HepG2 (cell line): ENCODE measurements around the gene CCS. TPM values are rescaled to one million over a fixed set of nuclear protein-coding genes. Genes with fewer than 3 reads are reported as not detected.

Experiments used
- FOSL2 ChIP-seq: sonication (generic); formaldehyde crosslinking; IDR thresholded peaks from 2 replicates; pipeline ENCODE4 v1.4.0; 2020; ENCODE audit warnings: missing genetic modification reagents
- GTF3A ChIP-seq: sonication (generic); formaldehyde crosslinking; conservative IDR thresholded peaks from 2 replicates; pipeline ENCODE4 v1.4.0; 2020; ENCODE audit warnings: mild to moderate bottlenecking, missing genetic modification reagents
- GZF1 ChIP-seq: sonication (generic); formaldehyde crosslinking; IDR thresholded peaks from 2 replicates; pipeline ENCODE4 v1.5.1; 2020; ENCODE audit warnings: mild to moderate bottlenecking, missing genetic modification reagents
- HDAC1 ChIP-seq: sonication (generic); formaldehyde crosslinking; IDR thresholded peaks from 2 replicates; pipeline ENCODE4 v1.5.1; 2020; ENCODE audit warnings: mild to moderate bottlenecking, missing genetic modification reagents
- KLF13 ChIP-seq: sonication (generic); formaldehyde crosslinking; IDR thresholded peaks from 2 replicates; pipeline ENCODE4 v1.4.0; 2020; ENCODE audit warnings: mild to moderate bottlenecking, missing genetic modification reagents
- MAF1 ChIP-seq: sonication (generic); formaldehyde crosslinking; IDR thresholded peaks from 2 replicates; pipeline ENCODE4 v1.5.0; 2020; ENCODE audit warnings: missing genetic modification reagents, borderline replicate concordance
- MAZ ChIP-seq, 2 experiments: sonication (generic) in 1 of 2; formaldehyde crosslinking in 1 of 2; IDR thresholded peaks; 2 replicates each; pipeline versions ENCODE4 v1.5.0 to v1.6.1; 2012 to 2020; ENCODE audit warnings: low read depth in 2 of 2, mild to moderate bottlenecking in 2 of 2, borderline replicate concordance in 1 of 2, improper control_type of control experiment in 1 of 2, low read length in 1 of 2, missing genetic modification reagents in 1 of 2, moderate library complexity in 1 of 2
- MED8 ChIP-seq: sonication (generic); formaldehyde crosslinking; IDR thresholded peaks from 2 replicates; pipeline ENCODE4 v1.8.1; 2023; ENCODE audit warnings: mild to moderate bottlenecking, missing genetic modification reagents; ENCODE audit not compliant: insufficient replicate concordance
- SMAD9 ChIP-seq: sonication (generic); formaldehyde crosslinking; IDR thresholded peaks from 2 replicates; pipeline ENCODE4 v1.5.1; 2020; ENCODE audit warnings: mild to moderate bottlenecking, missing genetic modification reagents
- SOX5 ChIP-seq: IDR thresholded peaks from 2 replicates; pipeline ENCODE4 v1.6.1; 2016; ENCODE audit warnings: borderline replicate concordance
- TBL1XR1 ChIP-seq: fragments of 150-350 bp; IDR thresholded peaks from 2 replicates; pipeline ENCODE4 v1.6.1; 2014; ENCODE audit warnings: borderline replicate concordance, low read length; ENCODE audit not compliant: partially characterized antibody
- TGIF2 ChIP-seq: IDR thresholded peaks from 2 replicates; pipeline ENCODE4 v1.6.1; 2016; ENCODE audit warnings: control low read depth, missing compliant biosample characterization
- ZFP1 ChIP-seq: IDR thresholded peaks from 2 replicates; pipeline ENCODE4 v1.6.1; 2016
- ZNF101 ChIP-seq: sonication (generic); formaldehyde crosslinking; IDR thresholded peaks from 2 replicates; pipeline ENCODE4 v1.4.0; 2020; ENCODE audit warnings: mild to moderate bottlenecking, low read depth, missing genetic modification reagents, borderline replicate concordance
- ZNF24 ChIP-seq: fragments of 450-650 bp; IDR thresholded peaks from 2 replicates; pipeline ENCODE4 v1.6.1; 2017; ENCODE audit warnings: antibody characterized with exemption, mild to moderate bottlenecking
- ZNF256 ChIP-seq: sonication (generic); formaldehyde crosslinking; conservative IDR thresholded peaks from 2 replicates; pipeline ENCODE4 v1.4.0; 2020; ENCODE audit warnings: missing genetic modification reagents
- ZNF30 ChIP-seq: sonication (generic); formaldehyde crosslinking; IDR thresholded peaks from 2 replicates; pipeline ENCODE4 v1.5.0; 2020; ENCODE audit warnings: mild to moderate bottlenecking, missing genetic modification reagents
- ZNF446 ChIP-seq: sonication (generic); formaldehyde crosslinking; IDR thresholded peaks from 2 replicates; pipeline ENCODE4 v1.5.0; 2020; ENCODE audit warnings: mild to moderate bottlenecking, missing genetic modification reagents
- ZNF569 ChIP-seq: sonication (generic); formaldehyde crosslinking; IDR thresholded peaks from 2 replicates; pipeline ENCODE4 v1.5.0; 2020; ENCODE audit warnings: mild to moderate bottlenecking, missing genetic modification reagents, moderate library complexity, borderline replicate concordance
- ZNF83 ChIP-seq: sonication (generic); formaldehyde crosslinking; IDR thresholded peaks from 2 replicates; pipeline ENCODE4 v1.4.0; 2020; ENCODE audit warnings: missing genetic modification reagents, mild to moderate bottlenecking, borderline replicate concordance
- ZNF850 ChIP-seq: sonication (generic); formaldehyde crosslinking; conservative IDR thresholded peaks from 2 replicates; pipeline ENCODE4 v1.9.0; 2021; ENCODE audit warnings: mild to moderate bottlenecking, missing genetic modification reagents
- ZSCAN21 ChIP-seq: sonication (generic); formaldehyde crosslinking; IDR thresholded peaks from 2 replicates; pipeline ENCODE4 v1.8.0; 2022; ENCODE audit warnings: mild to moderate bottlenecking, missing genetic modification reagents, moderate library complexity, borderline replicate concordance
- ZSCAN29 ChIP-seq: sonication (generic); formaldehyde crosslinking; conservative IDR thresholded peaks from 2 replicates; pipeline ENCODE4 v1.4.0; 2020; ENCODE audit warnings: mild to moderate bottlenecking, missing genetic modification reagents
- polyA plus RNA-seq, 8 experiments: library from polyadenylated mRNA; depleted of rRNA in 3 of 8; stranded (reverse) in 7 of 8; unstranded in 1 of 8; fragments of >200 nt; fragmentation: Illumina TruSeq in 4 of 8; extraction: Trizol in 4 of 8; gene quantifications; 2 replicates each; pipeline versions ENCODE4 v1.2.1 to v1.2.3, GENCODE V29; 2011 to 2016; ENCODE audit warnings: low read depth in 4 of 8, missing spikeins in 1 of 8, mixed read lengths in 1 of 8; ENCODE audit not compliant: insufficient read depth in 1 of 8
- total RNA-seq, 5 experiments: library from RNA; depleted of rRNA; stranded (reverse); fragments of >200 nt; fragmentation: Illumina TruSeq; extraction: Trizol; gene quantifications; 2 replicates each; pipeline ENCODE4 v1.2.3, GENCODE V29; 2016; ENCODE audit warnings: low read depth in 1 of 5
- TF ChIP-seq, protein P1 (sequence below): sonication (generic); formaldehyde crosslinking; IDR thresholded peaks from 2 replicates; pipeline ENCODE4 v1.8.0; 2022; ENCODE audit warnings: low read depth, missing genetic modification reagents
- TF ChIP-seq, protein P2 (sequence below): fragments of 450-650 bp; IDR thresholded peaks from 2 replicates; pipeline ENCODE4 v1.6.1; 2016
- TF ChIP-seq, protein P3 (sequence below): sonication (generic); formaldehyde crosslinking; IDR thresholded peaks from 2 replicates; pipeline ENCODE4 v1.8.0; 2023; ENCODE audit warnings: mild to moderate bottlenecking, missing genetic modification reagents

The CCS gene
- total and polyA plus RNA-seq, 2 of the 13 experiments (the other 11 are each of a cell fraction or from before 2014, with no cell fraction given): 25.4 to 44.6 TPM

DNA sequence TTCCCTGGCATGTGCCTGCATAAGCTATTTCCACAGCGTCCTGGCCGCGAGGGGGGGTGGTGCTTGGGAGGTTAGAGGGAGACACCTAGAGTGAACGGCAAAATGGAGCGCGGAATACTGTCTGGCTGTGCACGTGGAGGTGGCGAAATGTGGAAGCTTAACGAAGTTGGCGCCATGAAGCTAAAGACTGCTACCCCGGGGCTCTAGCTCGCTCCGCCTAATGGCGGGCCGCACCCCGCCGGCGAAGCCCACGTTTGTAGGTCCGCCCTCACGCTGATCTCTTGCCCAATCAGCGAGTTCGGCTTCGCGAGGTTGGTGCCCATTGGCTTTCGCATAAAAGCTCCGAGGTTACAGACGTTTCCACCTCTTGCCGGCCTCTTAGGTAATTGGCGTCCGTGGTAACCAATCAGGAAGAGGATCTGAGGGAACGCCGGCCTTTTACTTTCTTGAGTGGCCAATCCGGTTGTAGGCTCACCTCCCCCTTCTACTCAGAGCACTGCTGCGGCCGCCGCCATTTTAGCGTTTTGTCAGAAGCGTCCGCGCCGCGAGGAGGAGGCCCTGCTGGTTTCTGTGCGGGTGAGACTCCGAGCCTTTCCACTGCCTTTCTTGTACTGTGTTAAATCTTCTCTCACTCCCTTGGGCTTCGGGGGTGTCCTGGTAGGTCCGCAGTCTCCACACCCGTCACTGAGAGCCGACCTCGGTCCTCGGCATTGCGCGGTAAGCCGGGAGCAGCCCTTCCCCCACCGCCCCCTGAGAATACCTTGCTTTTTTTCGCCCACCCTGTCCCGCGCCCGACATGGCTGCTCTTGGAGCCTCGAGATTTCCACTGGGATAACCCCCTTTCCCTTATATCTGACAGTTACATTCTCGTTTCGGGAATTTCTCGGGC lies 45.4 kb downstream of the CCS start, which contains the start of gene RBM4 (continued):
- TF ChIP-seq, protein P1, sequence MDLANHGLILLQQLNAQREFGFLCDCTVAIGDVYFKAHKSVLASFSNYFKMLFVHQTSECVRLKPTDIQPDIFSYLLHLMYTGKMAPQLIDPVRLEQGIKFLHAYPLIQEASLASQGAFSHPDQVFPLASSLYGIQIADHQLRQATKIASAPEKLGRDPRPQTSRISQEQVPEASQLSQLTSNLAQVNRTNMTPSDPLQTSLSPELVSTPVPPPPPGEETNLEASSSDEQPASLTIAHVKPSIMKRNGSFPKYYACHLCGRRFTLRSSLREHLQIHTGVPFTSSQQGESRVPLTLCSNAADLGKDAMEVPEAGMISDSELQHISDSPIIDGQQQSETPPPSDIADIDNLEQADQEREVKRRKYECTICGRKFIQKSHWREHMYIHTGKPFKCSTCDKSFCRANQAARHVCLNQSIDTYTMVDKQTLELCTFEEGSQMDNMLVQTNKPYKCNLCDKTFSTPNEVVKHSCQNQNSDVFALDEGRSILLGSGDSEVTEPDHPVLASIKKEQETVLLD (CRISPR knock-in tag): no peak; the same call in 1 of the 2 replicates
- peak; percentile 49; the same call in 1 of the 2 replicates for TF ChIP-seq ZNF83 (CRISPR knock-in tag)
- peak; percentile 64; the same call in 1 of the 2 replicates for TF ChIP-seq ZNF446 (CRISPR knock-in tag)
- no peak for TF ChIP-seq KLF13 (CRISPR knock-in tag)
- peak; percentile 43 for TF ChIP-seq MED8 (CRISPR knock-in tag)
- TF ChIP-seq, protein P2, sequence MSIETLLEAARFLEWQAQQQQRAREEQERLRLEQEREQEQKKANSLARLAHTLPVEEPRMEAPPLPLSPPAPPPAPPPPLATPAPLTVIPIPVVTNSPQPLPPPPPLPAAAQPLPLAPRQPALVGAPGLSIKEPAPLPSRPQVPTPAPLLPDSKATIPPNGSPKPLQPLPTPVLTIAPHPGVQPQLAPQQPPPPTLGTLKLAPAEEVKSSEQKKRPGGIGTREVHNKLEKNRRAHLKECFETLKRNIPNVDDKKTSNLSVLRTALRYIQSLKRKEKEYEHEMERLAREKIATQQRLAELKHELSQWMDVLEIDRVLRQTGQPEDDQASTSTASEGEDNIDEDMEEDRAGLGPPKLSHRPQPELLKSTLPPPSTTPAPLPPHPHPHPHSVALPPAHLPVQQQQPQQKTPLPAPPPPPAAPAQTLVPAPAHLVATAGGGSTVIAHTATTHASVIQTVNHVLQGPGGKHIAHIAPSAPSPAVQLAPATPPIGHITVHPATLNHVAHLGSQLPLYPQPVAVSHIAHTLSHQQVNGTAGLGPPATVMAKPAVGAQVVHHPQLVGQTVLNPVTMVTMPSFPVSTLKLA: no peak
- no peak for TF ChIP-seq MAF1
- TF ChIP-seq ZNF850 (CRISPR knock-in tag): no peak
- no peak for TF ChIP-seq MAZ (IDR thresholded peaks at IDR 0.05; ENCODE audit: borderline replicate concordance, low read depth, low read length)
- TF ChIP-seq MAZ (CRISPR knock-in tag; IDR thresholded peaks at IDR 0.05; ENCODE audit: low read depth): peak; percentile 57; the same call in 1 of the 2 replicates
- no peak for TF ChIP-seq ZNF24
- TF ChIP-seq ZFP1 (CRISPR knock-in tag): no peak
- TF ChIP-seq, protein P3, sequence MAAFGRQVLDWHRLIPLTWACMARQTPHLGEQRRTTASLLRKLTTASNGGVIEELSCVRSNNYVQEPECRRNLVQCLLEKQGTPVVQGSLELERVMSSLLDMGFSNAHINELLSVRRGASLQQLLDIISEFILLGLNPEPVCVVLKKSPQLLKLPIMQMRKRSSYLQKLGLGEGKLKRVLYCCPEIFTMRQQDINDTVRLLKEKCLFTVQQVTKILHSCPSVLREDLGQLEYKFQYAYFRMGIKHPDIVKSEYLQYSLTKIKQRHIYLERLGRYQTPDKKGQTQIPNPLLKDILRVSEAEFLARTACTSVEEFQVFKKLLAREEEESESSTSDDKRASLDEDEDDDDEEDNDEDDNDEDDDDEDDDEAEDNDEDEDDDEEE (CRISPR knock-in tag): peak; percentile 50; the same call in 1 of the 2 replicates
- TF ChIP-seq SOX5: no peak; the same call in 1 of the 2 replicates
- no peak for TF ChIP-seq ZSCAN29 (CRISPR knock-in tag)
- TF ChIP-seq GTF3A (CRISPR knock-in tag): no peak
- TF ChIP-seq ZNF569 (CRISPR knock-in tag): no peak
- TF ChIP-seq TGIF2: peak; percentile 90
- peak; percentile 62 for TF ChIP-seq ZSCAN21
- TF ChIP-seq FOSL2 (CRISPR knock-in tag): no peak
- no peak for TF ChIP-seq SMAD9 (CRISPR knock-in tag)
- peak; percentile 73 for TF ChIP-seq HDAC1
- TF ChIP-seq TBL1XR1: no peak
- no peak; the same call in 1 of the 2 replicates for TF ChIP-seq ZNF30 (CRISPR knock-in tag)
- no peak; the same call in 1 of the 2 replicates for TF ChIP-seq GZF1 (CRISPR knock-in tag)
- no peak for TF ChIP-seq ZNF101 (CRISPR knock-in tag)
- 0 out of 2 replicates have a peak, but pooled peaks have one; percentile 3 for TF ChIP-seq ZNF256 (CRISPR knock-in tag)
